ENCODE data around the gene PNPO.

PNPO gene

GRCh38 chr17:47975189-47975822 lies 33.9 kb downstream of the PNPO start:
- H3K9me3 ChIP-seq (ENCODE audit: control insufficient read depth, insufficient read depth, low read length) = no peaks in the 10 kb centered on the region
- no peak for DNase-seq (ENCODE audit: low read depth, low spot score)
- H3K27ac ChIP-seq (ENCODE audit: low read length) = no peak overlapping the region
- peaks cover 13% of the 10 kb centered on the region; the same call in 1 of the 2 replicates for H3K36me3 ChIP-seq (ENCODE audit: control insufficient read depth, insufficient read depth, low read length)
- no peak overlapping the region for H3K4me3 ChIP-seq (ENCODE audit: low read length)
- WGBS (ENCODE audit: insufficient coverage, insufficient read length) = no CpG with 5 or more reads among the region's 15 CpGs
- H3K4me1 ChIP-seq (ENCODE audit: control insufficient read depth, insufficient read depth, low read length) = peaks cover 3% of the 10 kb centered on the region; the same call in 1 of the 2 replicates
- H3K27me3 ChIP-seq (ENCODE audit: control insufficient read depth, insufficient read depth, low read length) = no peaks in the 10 kb centered on the region

GRCh38 chr17:47975823-47976205 lies 34.4 kb downstream of the PNPO start:
- Histone ChIP-seq H3K36me3 (ENCODE audit: control insufficient read depth, insufficient read depth, low read length) (peaks cover 15% of the 10 kb centered on the region; the same call in 1 of the 2 replicates), H3K4me1 (ENCODE audit: control insufficient read depth, insufficient read depth, low read length) (0 out of 2 replicates have a peak, but pooled peaks cover 2% of the 10 kb centered on the region), H3K27ac (ENCODE audit: low read length) (no peak overlapping the region), H3K9me3 (ENCODE audit: control insufficient read depth, insufficient read depth, low read length) (no peaks in the 10 kb centered on the region), H3K4me3 (ENCODE audit: low read length) (no peak overlapping the region), H3K27me3 (ENCODE audit: control insufficient read depth, insufficient read depth, low read length) (no peaks in the 10 kb centered on the region)
- no peak for DNase-seq (ENCODE audit: low read depth, low spot score)
- WGBS (ENCODE audit: insufficient coverage, insufficient read length) = no CpG with 5 or more reads among the region's 10 CpGs

- H3K27me3 ChIP-seq (ENCODE audit: control insufficient read depth, insufficient read depth, low read length) = no peaks in the 10 kb centered on the region
- no peak overlapping the region for H3K4me3 ChIP-seq (ENCODE audit: low read length)
- H3K27ac ChIP-seq (ENCODE audit: low read length) = no peak overlapping the region
- peaks cover 34% of the 10 kb centered on the region for H3K36me3 ChIP-seq (ENCODE audit: control insufficient read depth, insufficient read depth, low read length)
- H3K4me1 ChIP-seq (ENCODE audit: control insufficient read depth, insufficient read depth, low read length) = no peaks in the 10 kb centered on the region
- no peak for DNase-seq (ENCODE audit: low read depth, low spot score)
- WGBS (ENCODE audit: insufficient coverage, insufficient read length) = no CpG with 5 or more reads among the region's 7 CpGs
- H3K9me3 ChIP-seq (ENCODE audit: control insufficient read depth, insufficient read depth, low read length) = no peaks in the 10 kb centered on the region
These were observed 37.0 kb downstream of the PNPO start for GRCh38 chr17:47978324-47978723.

GRCh38 chr17:47980541-47980940 lies 39.2 kb downstream of the PNPO start:
- no peak overlapping the region for H3K27ac ChIP-seq (ENCODE audit: low read length)
- H3K4me3 ChIP-seq (ENCODE audit: low read length) = no peak overlapping the region
- DNase-seq (ENCODE audit: low read depth, low spot score) = no peak
- no peaks in the 10 kb centered on the region for H3K9me3 ChIP-seq (ENCODE audit: control insufficient read depth, insufficient read depth, low read length)
- H3K4me1 ChIP-seq (ENCODE audit: control insufficient read depth, insufficient read depth, low read length) = no peaks in the 10 kb centered on the region
- H3K36me3 ChIP-seq (ENCODE audit: control insufficient read depth, insufficient read depth, low read length) = peaks cover 29% of the 10 kb centered on the region
- H3K27me3 ChIP-seq (ENCODE audit: control insufficient read depth, insufficient read depth, low read length) = no peaks in the 10 kb centered on the region

GRCh38 chr17:47981462-47981861 lies 40.1 kb downstream of the PNPO start:
- Histone ChIP-seq H3K36me3 (ENCODE audit: control insufficient read depth, insufficient read depth, low read length) (peaks cover 29% of the 10 kb centered on the region), H3K9me3 (ENCODE audit: control insufficient read depth, insufficient read depth, low read length) (no peaks in the 10 kb centered on the region), H3K4me1 (ENCODE audit: control insufficient read depth, insufficient read depth, low read length) (no peaks in the 10 kb centered on the region), H3K4me3 (ENCODE audit: low read length) (no peak overlapping the region), H3K27me3 (ENCODE audit: control insufficient read depth, insufficient read depth, low read length) (no peaks in the 10 kb centered on the region), H3K27ac (ENCODE audit: low read length) (no peak overlapping the region)
- DNase-seq (ENCODE audit: low read depth, low spot score) = no peak
- WGBS (ENCODE audit: insufficient coverage, insufficient read length) = no CpG with 5 or more reads among the region's 9 CpGs

- DNase-seq (ENCODE audit: low read depth, low spot score) = no peak
- H3K4me1 ChIP-seq (ENCODE audit: control insufficient read depth, insufficient read depth, low read length) = peaks cover under 1% of the 10 kb centered on the region
- H3K9me3 ChIP-seq (ENCODE audit: control insufficient read depth, insufficient read depth, low read length) = no peaks in the 10 kb centered on the region
- no peak overlapping the region for H3K4me3 ChIP-seq (ENCODE audit: low read length)
- no peak overlapping the region for H3K27ac ChIP-seq (ENCODE audit: low read length)
- H3K27me3 ChIP-seq (ENCODE audit: control insufficient read depth, insufficient read depth, low read length) = no peaks in the 10 kb centered on the region
- peaks cover 29% of the 10 kb centered on the region for H3K36me3 ChIP-seq (ENCODE audit: control insufficient read depth, insufficient read depth, low read length)
- no CpG with 5 or more reads among the region's 14 CpGs for WGBS (ENCODE audit: insufficient coverage, insufficient read length)
These were observed 40.8 kb downstream of the PNPO start for GRCh38 chr17:47982091-47982617.

GRCh38 chr17:47982645-47983390 lies 41.4 kb downstream of the PNPO start:
- WGBS (ENCODE audit: insufficient coverage, insufficient read length) = no CpG with 5 or more reads among the region's 9 CpGs
- peaks cover 26% of the 10 kb centered on the region for H3K36me3 ChIP-seq (ENCODE audit: control insufficient read depth, insufficient read depth, low read length)
- H3K4me3 ChIP-seq (ENCODE audit: low read length) = no peak overlapping the region
- no peak for DNase-seq (ENCODE audit: low read depth, low spot score)
- peaks cover 2% of the 10 kb centered on the region for H3K4me1 ChIP-seq (ENCODE audit: control insufficient read depth, insufficient read depth, low read length)
- no peaks in the 10 kb centered on the region for H3K27me3 ChIP-seq (ENCODE audit: control insufficient read depth, insufficient read depth, low read length)
- no peak overlapping the region for H3K27ac ChIP-seq (ENCODE audit: low read length)
- H3K9me3 ChIP-seq (ENCODE audit: control insufficient read depth, insufficient read depth, low read length) = no peaks in the 10 kb centered on the region

- peaks cover 2% of the 10 kb centered on the region for H3K4me1 ChIP-seq (ENCODE audit: control insufficient read depth, insufficient read depth, low read length)
- WGBS (ENCODE audit: insufficient coverage, insufficient read length) = no CpG with 5 or more reads among the region's 11 CpGs
- H3K36me3 ChIP-seq (ENCODE audit: control insufficient read depth, insufficient read depth, low read length) = peaks cover 26% of the 10 kb centered on the region
These were observed 42.3 kb downstream of the PNPO start for GRCh38 chr17:47983492-47984223.

GRCh38 chr17:47986520-47986919 lies 45.1 kb downstream of the PNPO start:
- no CpG with 5 or more reads among the region's 5 CpGs for WGBS (ENCODE audit: insufficient coverage, insufficient read length)
- peaks cover 6% of the 10 kb centered on the region for H3K4me1 ChIP-seq (ENCODE audit: control insufficient read depth, insufficient read depth, low read length)
- no peaks in the 10 kb centered on the region for H3K9me3 ChIP-seq (ENCODE audit: control insufficient read depth, insufficient read depth, low read length)
- H3K27me3 ChIP-seq (ENCODE audit: control insufficient read depth, insufficient read depth, low read length) = no peaks in the 10 kb centered on the region
- DNase-seq (ENCODE audit: low read depth, low spot score) = no peak
- H3K27ac ChIP-seq (ENCODE audit: low read length) = no peak overlapping the region
- no peak overlapping the region for H3K4me3 ChIP-seq (ENCODE audit: low read length)
- peaks cover 13% of the 10 kb centered on the region for H3K36me3 ChIP-seq (ENCODE audit: control insufficient read depth, insufficient read depth, low read length)

More at GRCh38 chr17:47983492-47984223, 42.3 kb downstream of the PNPO start:
- no peak overlapping the region for H3K4me3 ChIP-seq (ENCODE audit: low read length)
- no peak for DNase-seq (ENCODE audit: low read depth, low spot score)
- H3K9me3 ChIP-seq (ENCODE audit: control insufficient read depth, insufficient read depth, low read length) = no peaks in the 10 kb centered on the region
- H3K27me3 ChIP-seq (ENCODE audit: control insufficient read depth, insufficient read depth, low read length) = no peaks in the 10 kb centered on the region
- H3K27ac ChIP-seq (ENCODE audit: low read length) = no peak overlapping the region

- Histone ChIP-seq H3K4me1 (ENCODE audit: control insufficient read depth, insufficient read depth, low read length) (peaks cover 6% of the 10 kb centered on the region), H3K27ac (ENCODE audit: low read length) (no peak overlapping the region), H3K9me3 (ENCODE audit: control insufficient read depth, insufficient read depth, low read length) (no peaks in the 10 kb centered on the region), H3K4me3 (ENCODE audit: low read length) (no peak overlapping the region), H3K36me3 (ENCODE audit: control insufficient read depth, insufficient read depth, low read length) (peaks cover 6% of the 10 kb centered on the region), H3K27me3 (ENCODE audit: control insufficient read depth, insufficient read depth, low read length) (no peaks in the 10 kb centered on the region)
- no peak for DNase-seq (ENCODE audit: low read depth, low spot score)
- WGBS (ENCODE audit: insufficient coverage, insufficient read length) = no CpG with 5 or more reads among the region's 17 CpGs
These were observed 46.0 kb downstream of the PNPO start for GRCh38 chr17:47987240-47987835.
